Muscle layer of colon (tissue), 2 donors: ENCODE results near the gene FTCD.
"Not testable (repeated sequence)": the region's sequence is repeated elsewhere in the genome, so short reads cannot be mapped to it uniquely, and the experiment has no call there.

Experiments used
- H3K27ac ChIP-seq: one replicate; pipeline ENCODE4 v1.7.0; 2013; ENCODE audit warnings: low read depth, mild to moderate bottlenecking, low read length, moderate library complexity
- H3K27me3 ChIP-seq, 2 donors: one replicate each; pipeline ENCODE4 v1.7.0; 2013; ENCODE audit warnings: low read length in 2 of 2, mild to moderate bottlenecking in 2 of 2; ENCODE audit not compliant: insufficient read depth in 2 of 2, control insufficient read depth in 1 of 2
- H3K36me3 ChIP-seq: one replicate; pipeline ENCODE4 v1.7.0; 2013; ENCODE audit warnings: mild to moderate bottlenecking, low read length; ENCODE audit not compliant: insufficient read depth
- H3K4me1 ChIP-seq: one replicate; pipeline ENCODE4 v1.7.0; 2013; ENCODE audit warnings: mild to moderate bottlenecking, low read length; ENCODE audit not compliant: insufficient read depth
- H3K4me3 ChIP-seq, 2 donors: one replicate each; pipeline ENCODE4 v1.7.0; 2013; ENCODE audit warnings: low read length in 2 of 2, low read depth in 1 of 2, mild to moderate bottlenecking in 1 of 2, moderate library complexity in 1 of 2
- H3K9ac ChIP-seq: one replicate; pipeline ENCODE4 v1.7.0; 2013; ENCODE audit warnings: low read length
- H3K9me3 ChIP-seq: one replicate; pipeline ENCODE4 v1.7.0; 2013; ENCODE audit warnings: mild to moderate bottlenecking, low read length
- donor health status: abdominal sarcoma.
- donor health status: Adenocarcinoma of cecum.

FTCD gene

GRCh38 chr21:46184625-46185555 lies 29.5 kb upstream of the FTCD start:
- H3K4me3 ChIP-seq, result peak overlapping the region; percentile 33 to 57
- H3K9ac ChIP-seq, result no peak overlapping the region
- no peaks in the 10 kb centered on the region for H3K9me3 ChIP-seq
- H3K36me3 ChIP-seq, result no peaks in the 10 kb centered on the region
- no peaks in the 10 kb centered on the region for H3K4me1 ChIP-seq
- peak overlapping the region; percentile 68 for H3K27ac ChIP-seq
- no peaks in the 10 kb centered on the region for H3K27me3 ChIP-seq

- Histone ChIP-seq H3K27ac (peak within 1 kb of the TSS; percentile 68), H3K4me1 (no peaks in the 10 kb centered on the region), H3K4me3 (peak within 1 kb of the TSS; percentile 36 to 84), H3K36me3 (no peaks in the 10 kb centered on the region), H3K9ac (peak within 1 kb of the TSS; percentile 39), H3K9me3 (no peaks in the 10 kb centered on the region), H3K27me3 (no peaks in the 10 kb centered on the region)
Observed at GRCh38 chr21:46183910-46184624, 28.7 kb upstream of the FTCD start, which contains the start of gene SPATC1L. Gene SPATC1L, minus strand, starts transcription at chr21:46184459. Its CDS starts 1,643 bp downstream, at chr21:46182816.

- H3K27me3 ChIP-seq, H3K36me3 ChIP-seq, H3K4me3 ChIP-seq, H3K9ac ChIP-seq, H3K4me1 ChIP-seq, H3K9me3 ChIP-seq, H3K27ac ChIP-seq: not testable (repeated sequence)
Observed at GRCh38 chr21:46183337-46183909, 28.0 kb upstream of the FTCD start.

- no peaks in the 10 kb centered on the region for H3K9me3 ChIP-seq
- no peak overlapping the region for H3K27ac ChIP-seq
- H3K27me3 ChIP-seq, result no peaks in the 10 kb centered on the region
- no peak overlapping the region for H3K9ac ChIP-seq
- no peaks in the 10 kb centered on the region for H3K36me3 ChIP-seq
- no peak overlapping the region for H3K4me3 ChIP-seq
- no peaks in the 10 kb centered on the region for H3K4me1 ChIP-seq
Observed at GRCh38 chr21:46182548-46183336, 27.4 kb upstream of the FTCD start.

- no peaks in the 10 kb centered on the region for H3K4me1 ChIP-seq
- H3K27me3 ChIP-seq, result no peaks in the 10 kb centered on the region
- H3K36me3 ChIP-seq, result no peaks in the 10 kb centered on the region
- H3K27ac ChIP-seq, result no peak overlapping the region
- no peaks in the 10 kb centered on the region for H3K9me3 ChIP-seq
- no peak overlapping the region for H3K9ac ChIP-seq
- H3K4me3 ChIP-seq, result no peak overlapping the region
Observed at GRCh38 chr21:46181953-46182547, 26.7 kb upstream of the FTCD start.

- Histone ChIP-seq H3K4me1 (no peaks in the 10 kb centered on the region), H3K27me3 (no peaks in the 10 kb centered on the region), H3K9ac (no peak overlapping the region), H3K4me3 (no peak overlapping the region), H3K9me3 (no peaks in the 10 kb centered on the region), H3K36me3 (no peaks in the 10 kb centered on the region), H3K27ac (no peak overlapping the region)
Observed at GRCh38 chr21:46181436-46181835, 26.1 kb upstream of the FTCD start.

GRCh38 chr21:46180778-46181391 lies 25.5 kb upstream of the FTCD start:
- no peak overlapping the region for H3K9ac ChIP-seq
- no peaks in the 10 kb centered on the region for H3K4me1 ChIP-seq
- H3K27me3 ChIP-seq, result no peaks in the 10 kb centered on the region
- H3K36me3 ChIP-seq, result no peaks in the 10 kb centered on the region
- H3K27ac ChIP-seq, result no peak overlapping the region
- H3K9me3 ChIP-seq, result no peaks in the 10 kb centered on the region
- no peak overlapping the region for H3K4me3 ChIP-seq

- no peak overlapping the region for H3K9ac ChIP-seq
- H3K4me3 ChIP-seq, result no peak overlapping the region
- no peaks in the 10 kb centered on the region for H3K36me3 ChIP-seq
- no peaks in the 10 kb centered on the region for H3K4me1 ChIP-seq
- no peaks in the 10 kb centered on the region for H3K9me3 ChIP-seq
- H3K27me3 ChIP-seq, result no peaks in the 10 kb centered on the region
- H3K27ac ChIP-seq, result no peak overlapping the region
Observed at GRCh38 chr21:46180079-46180722, 24.8 kb upstream of the FTCD start.

- Histone ChIP-seq H3K9me3 (no peaks in the 10 kb centered on the region), H3K4me1 (no peaks in the 10 kb centered on the region), H3K36me3 (no peaks in the 10 kb centered on the region), H3K4me3 (no peak overlapping the region), H3K9ac (no peak overlapping the region), H3K27me3 (no peaks in the 10 kb centered on the region), H3K27ac (no peak overlapping the region)
Observed at GRCh38 chr21:46179708-46180078, 24.3 kb upstream of the FTCD start.

- no peaks in the 10 kb centered on the region for H3K27me3 ChIP-seq
- H3K4me3 ChIP-seq, result no peak overlapping the region
- no peaks in the 10 kb centered on the region for H3K36me3 ChIP-seq
- no peaks in the 10 kb centered on the region for H3K4me1 ChIP-seq
- H3K27ac ChIP-seq, result no peak overlapping the region
- no peak overlapping the region for H3K9ac ChIP-seq
- H3K9me3 ChIP-seq, result no peaks in the 10 kb centered on the region
Observed at GRCh38 chr21:46178961-46179360, 23.6 kb upstream of the FTCD start.
